Spleen (tissue), 7 donors: Measurements from ENCODE around the gene KLF12.
A peak's percentile ranks its signal among the peaks of the same experiment; 100 is the strongest.

Source experiments
- POLR2A ChIP-seq, 3 donors: fragments of 450-650 bp; IDR thresholded peaks; one replicate each; pipeline ENCODE4 v1.5.1; 2017; ENCODE audit warnings: antibody characterized with exemption in 3 of 3, mild to moderate bottlenecking in 1 of 3
- POLR2AphosphoS5 ChIP-seq, 3 donors: sonication (generic); formaldehyde crosslinking; IDR thresholded peaks; one replicate each; pipeline ENCODE4 v1.5.1; 2017; ENCODE audit warnings: antibody characterized with exemption in 3 of 3
- TF ChIP-seq, protein P1 (sequence below), 11 experiments: fragments of 200-600 bp in 7 of 11; fragments of 450-650 bp in 4 of 11; sonication (generic) in 4 of 11; IDR thresholded peaks in 8 of 11; conservative IDR thresholded peaks in 3 of 11; 1 replicate in 7 of 11; 2 replicates in 4 of 11; pipeline versions ENCODE4 v1.4.0 to v1.8.0; 2016 to 2021; ENCODE audit warnings: antibody characterized with exemption in 11 of 11, inconsistent platforms in 4 of 11, mild to moderate bottlenecking in 1 of 11
- donor health status: DM: no; HTN: no; CAD: no; lungs with moderate emphysema.
- donor health status: DM: no; HTN: no; CAD: no.
- donor health status: DM: no; HTN: no; CAD: no.

DNA sequence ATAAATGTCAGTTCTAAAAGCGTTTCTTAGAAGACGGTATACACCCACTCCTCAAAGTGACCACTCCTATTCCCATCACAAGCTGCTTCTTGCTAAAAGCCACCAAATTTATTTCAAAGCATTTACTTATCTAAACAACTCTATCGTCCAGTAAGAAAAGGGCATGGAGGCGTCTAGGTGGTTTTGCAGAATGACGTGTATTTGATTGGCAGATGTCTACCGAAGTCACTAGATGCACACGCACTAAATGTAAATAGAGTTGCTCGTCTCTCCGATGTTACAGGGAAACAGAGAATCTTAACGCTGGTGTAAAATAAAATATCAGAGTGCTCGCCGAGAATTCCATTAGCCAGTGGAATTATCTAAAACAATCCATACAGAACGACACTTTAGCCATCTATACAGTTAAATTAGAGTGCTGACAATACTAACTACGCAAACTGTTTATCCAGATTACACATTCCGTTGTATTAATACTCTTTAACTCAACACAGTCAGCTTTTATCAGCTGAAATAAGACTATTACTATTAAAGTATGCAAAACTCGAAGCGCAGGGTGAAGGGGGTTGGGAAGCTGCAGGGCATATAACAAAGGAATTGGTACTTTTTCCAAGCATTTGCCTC is 1.9 kb downstream of the KLF12 start:
- TF ChIP-seq, protein P1, sequence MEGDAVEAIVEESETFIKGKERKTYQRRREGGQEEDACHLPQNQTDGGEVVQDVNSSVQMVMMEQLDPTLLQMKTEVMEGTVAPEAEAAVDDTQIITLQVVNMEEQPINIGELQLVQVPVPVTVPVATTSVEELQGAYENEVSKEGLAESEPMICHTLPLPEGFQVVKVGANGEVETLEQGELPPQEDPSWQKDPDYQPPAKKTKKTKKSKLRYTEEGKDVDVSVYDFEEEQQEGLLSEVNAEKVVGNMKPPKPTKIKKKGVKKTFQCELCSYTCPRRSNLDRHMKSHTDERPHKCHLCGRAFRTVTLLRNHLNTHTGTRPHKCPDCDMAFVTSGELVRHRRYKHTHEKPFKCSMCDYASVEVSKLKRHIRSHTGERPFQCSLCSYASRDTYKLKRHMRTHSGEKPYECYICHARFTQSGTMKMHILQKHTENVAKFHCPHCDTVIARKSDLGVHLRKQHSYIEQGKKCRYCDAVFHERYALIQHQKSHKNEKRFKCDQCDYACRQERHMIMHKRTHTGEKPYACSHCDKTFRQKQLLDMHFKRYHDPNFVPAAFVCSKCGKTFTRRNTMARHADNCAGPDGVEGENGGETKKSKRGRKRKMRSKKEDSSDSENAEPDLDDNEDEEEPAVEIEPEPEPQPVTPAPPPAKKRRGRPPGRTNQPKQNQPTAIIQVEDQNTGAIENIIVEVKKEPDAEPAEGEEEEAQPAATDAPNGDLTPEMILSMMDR (IDR thresholded peaks at IDR 0.05 in 8 of 11, conservative IDR thresholded peaks at IDR 0.05 in 3 of 11) = no peak
- TF ChIP-seq POLR2A (IDR thresholded peaks at IDR 0.05) = peak in 1 of 3 donors; percentile 72
- peak in 1 of 3 donors; percentile 65 for TF ChIP-seq POLR2AphosphoS5 (IDR thresholded peaks at IDR 0.05)
